Testis (tissue), 3 donors: Measurements from ENCODE around the gene TMEM39B. TPM values are rescaled to one million over a fixed set of nuclear protein-coding genes. Genes with fewer than 3 reads are reported as not detected.
"Not testable (repeated sequence)": the region's sequence is repeated elsewhere in the genome, so short reads cannot be mapped to it uniquely, and the experiment has no call there.

Source experiments
- DNase-seq: peaks from one replicate; pipeline ENCODE4 v3.0.0-alpha.2; 2019
- H3K27ac ChIP-seq, 2 donors: fragments of 200-600 bp; sonication (generic); one replicate each; pipeline ENCODE4 v1.5.1; 2019
- H3K27me3 ChIP-seq: fragments of 200-600 bp; sonication (generic); one replicate; pipeline ENCODE4 v1.5.1; 2019
- H3K36me3 ChIP-seq: fragments of 200-600 bp; sonication (generic); one replicate; pipeline ENCODE4 v1.5.1; 2017; ENCODE audit warnings: low read depth; ENCODE audit errors: missing control alignments
- H3K4me1 ChIP-seq: fragments of 200-600 bp; sonication (generic); one replicate; pipeline ENCODE4 v1.5.1; 2019
- H3K4me3 ChIP-seq, 2 donors: fragments of 200-600 bp; sonication (generic); one replicate each; pipeline ENCODE4 v1.5.1; 2017 to 2019
- H3K9me3 ChIP-seq: fragments of 200-600 bp; sonication (generic); one replicate; pipeline ENCODE4 v1.5.1; 2017
- CTCF ChIP-seq, 3 experiments: fragments of 450-650 bp in 2 of 3; fragments of 200-600 bp in 1 of 3; sonication (generic) in 1 of 3; IDR thresholded peaks; one replicate each; pipeline ENCODE4 v1.5.1; 2016 to 2019; ENCODE audit warnings: antibody characterized with exemption in 3 of 3, mild to moderate bottlenecking in 2 of 3, moderate library complexity in 1 of 3
- POLR2A ChIP-seq: fragments of 450-650 bp; IDR thresholded peaks from one replicate; pipeline ENCODE4 v1.6.1; 2017; ENCODE audit warnings: antibody characterized with exemption, mild to moderate bottlenecking, moderate library complexity
- WGBS, 2 donors: methylation state at CpG; one replicate each; pipeline ENCODE4 v1.1.5; 2018; 5-methylcytosine and 5-hydroxymethylcytosine counted together
- intact Hi-C: fragments of 100-400 bp; cut with DNase I; formaldehyde crosslinking; loops from one replicate; pipeline ENCODE4 v1.15.1; 2023; ENCODE audit warnings: low total_unique reads
- polyA plus RNA-seq: library from polyadenylated mRNA; stranded (reverse); fragments of 350-450 nt; fragmentation: Illumina TruSeq; extraction: RNeasy Lipid Tissue Mini Kit (QIAGEN cat#74804); gene quantifications from one replicate; pipeline ENCODE4 v1.2.3, GENCODE V29; 2014; ENCODE audit warnings: low read depth, low replicate concordance; ENCODE audit not compliant: insufficient read depth
- total RNA-seq, 2 donors: library from RNA; depleted of rRNA; stranded (reverse); fragments of >200 nt; gene quantifications; one replicate each; pipeline ENCODE4 v1.2.3, GENCODE V29; 2016

The TMEM39B gene
- total and polyA plus RNA-seq, 3 donors from 2014 or later, result 15.7 to 24.0 (median 16.9) TPM

- H3K4me3 ChIP-seq, result no peak overlapping the region
- H3K27ac ChIP-seq, result no peak overlapping the region
- WGBS, 2 donors, result 21 to 45% methylated on average over 1 of the region's 1 CpG
- intact Hi-C loops, result no loop called here
- no peaks in the 10 kb centered on the region for H3K27me3 ChIP-seq
- DNase-seq, result no peak
- no peaks in the 10 kb centered on the region for H3K9me3 ChIP-seq
- TF ChIP-seq POLR2A (no peak), CTCF (IDR thresholded peaks at IDR 0.05) (peak; percentile 61 to 81 (median 79))
- H3K4me1 ChIP-seq, result peaks cover 8% of the 10 kb centered on the region
- no peaks in the 10 kb centered on the region for H3K36me3 ChIP-seq
Measured at GRCh38 chr1:32063261-32063681, 9.5 kb upstream of the TMEM39B start.

DNA sequence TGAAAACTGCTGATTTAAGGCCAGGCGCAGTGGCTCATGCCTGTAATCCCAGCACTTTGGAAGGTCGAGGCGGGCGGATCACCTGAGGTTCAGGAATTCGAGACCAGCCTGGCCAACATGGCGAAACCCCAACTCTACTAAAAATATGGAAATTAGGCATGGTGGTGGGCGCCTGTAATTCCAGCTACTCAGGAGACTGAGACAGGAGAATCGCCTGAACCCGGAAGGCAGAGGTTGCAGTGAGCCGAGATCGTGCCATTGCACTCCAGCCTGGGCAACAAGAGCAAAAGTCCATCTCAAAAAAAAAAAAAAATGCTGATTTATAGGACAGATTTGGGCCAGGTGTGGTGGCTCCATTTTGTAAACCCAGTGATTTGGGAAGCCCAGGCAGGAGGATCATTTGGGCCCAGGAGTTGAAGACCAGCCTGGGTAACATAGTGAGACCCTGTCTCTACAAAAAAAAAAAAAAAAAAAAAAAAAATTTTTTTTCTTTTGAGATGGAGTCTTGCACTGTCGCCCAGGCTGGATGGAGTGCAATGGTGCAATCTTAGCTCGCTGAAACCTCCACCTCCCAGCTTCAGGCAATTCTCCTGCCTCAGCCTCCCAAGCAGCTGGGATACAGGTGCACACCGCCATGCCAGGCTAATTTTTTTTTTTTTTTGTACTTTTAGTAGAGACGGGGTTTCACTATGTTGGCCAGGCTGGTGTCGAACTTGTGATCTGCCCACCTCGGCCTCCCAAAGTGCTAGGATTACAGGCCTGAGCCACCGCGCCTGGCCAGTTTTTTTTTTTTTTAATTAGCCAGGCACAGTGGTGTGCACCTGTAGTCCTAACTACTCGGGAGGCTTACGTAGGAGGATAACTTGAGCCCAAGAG, 6.9 kb upstream of the TMEM39B start:
- DNase-seq, H3K27ac ChIP-seq, intact Hi-C loops: not testable (repeated sequence)

DNA sequence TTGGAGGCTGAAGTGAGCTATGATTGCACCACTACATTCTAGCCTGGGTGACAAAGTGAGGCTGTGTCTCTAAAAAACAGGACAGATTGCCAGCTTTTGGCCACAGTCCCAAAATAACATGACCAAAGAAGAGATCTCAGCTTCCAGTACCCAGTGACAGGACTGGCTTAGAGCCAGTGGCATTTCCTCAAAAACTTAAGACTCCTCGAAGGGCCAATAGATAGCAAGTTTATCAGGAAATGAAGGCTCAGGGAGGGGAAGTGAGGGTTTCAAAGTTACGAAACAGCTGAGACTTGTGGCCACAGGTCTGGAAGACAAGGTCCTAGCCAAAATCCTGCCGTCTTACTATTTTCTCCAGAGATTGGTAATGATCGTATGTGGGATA, 6.3 kb upstream of the TMEM39B start:
- TF ChIP-seq CTCF (IDR thresholded peaks at IDR 0.05), result no peak
- TF ChIP-seq POLR2A, result no peak
- intact Hi-C loops, result no loop called here
- Histone ChIP-seq H3K36me3 (no peaks in the 10 kb centered on the region), H3K27ac (no peak overlapping the region), H3K9me3 (no peaks in the 10 kb centered on the region), H3K4me1 (peaks cover 8% of the 10 kb centered on the region), H3K4me3 (no peak overlapping the region), H3K27me3 (no peaks in the 10 kb centered on the region)
- DNase-seq, result peak; percentile 67
- WGBS, 2 donors, result 19 to 21% methylated on average over 4 of the region's 4 CpGs

More for the DNA sequence above, 6.9 kb upstream of the TMEM39B start:
- not testable (repeated sequence) for H3K4me1 ChIP-seq, H3K27me3 ChIP-seq, H3K36me3 ChIP-seq, H3K9me3 ChIP-seq, H3K4me3 ChIP-seq
- peak in 1 of 3 experiments; percentile 7 for TF ChIP-seq CTCF (IDR thresholded peaks at IDR 0.05)
- WGBS, 2 donors, result 73 to 74% methylated on average over 21 of the region's 21 CpGs

DNA sequence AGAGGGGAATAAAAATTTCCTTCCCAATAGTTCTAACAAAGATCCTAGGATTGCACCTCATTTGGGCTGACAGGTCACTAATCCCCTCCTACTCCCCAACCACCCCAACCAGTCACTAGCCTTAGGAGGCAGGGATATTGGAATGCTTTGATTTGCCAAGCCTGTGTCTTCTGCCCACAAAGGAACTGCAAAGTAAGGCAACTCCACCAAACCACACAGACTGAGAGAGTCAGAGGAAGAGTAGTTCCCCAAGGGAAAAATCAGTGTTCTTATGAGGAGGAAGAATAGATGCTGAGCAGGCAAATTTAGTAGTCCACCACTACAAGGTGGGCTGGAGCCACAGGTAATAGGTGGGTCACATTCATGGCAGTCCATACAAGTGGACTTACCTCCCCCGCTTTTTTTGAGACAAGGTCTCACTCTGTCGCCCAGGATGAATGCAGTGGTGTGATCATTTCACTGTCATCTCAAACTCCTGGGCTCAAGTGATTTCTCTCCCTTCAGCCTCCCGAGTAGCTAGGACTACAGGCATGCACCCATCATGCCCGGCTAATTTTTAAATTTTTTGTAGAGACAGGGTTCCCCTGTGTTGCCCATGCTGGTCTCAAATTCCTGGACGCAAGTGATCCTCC, 3.7 kb upstream of the TMEM39B start:
- 76 to 78% methylated on average over 5 of the region's 5 CpGs for WGBS, 2 donors
- H3K27ac ChIP-seq, result no peak overlapping the region
- H3K4me3 ChIP-seq, result no peak overlapping the region
- no peak for DNase-seq
- no peaks in the 10 kb centered on the region for H3K36me3 ChIP-seq
- H3K9me3 ChIP-seq, result no peaks in the 10 kb centered on the region
- intact Hi-C loops, result no loop called here
- H3K4me1 ChIP-seq, result peaks cover 15% of the 10 kb centered on the region
- no peaks in the 10 kb centered on the region for H3K27me3 ChIP-seq
- TF ChIP-seq CTCF (IDR thresholded peaks at IDR 0.05) (no peak), POLR2A (no peak)
